B cell (primary cell): ENCODE measurements around the gene SDK1. TPM values are rescaled to one million over a fixed set of nuclear protein-coding genes. Genes with fewer than 3 reads are reported as not detected.

Source experiments
- ATAC-seq: fragments of 200-7000 bp; cut with Tn5 transposase; one replicate; pipeline ENCODE4 v1.10.0; 2021; ENCODE audit warnings: low read depth, mild to moderate bottlenecking, moderate number of reproducible peaks, moderate library complexity
- CTCF ChIA-PET: fragments of 350-600 bp; sonication (Branson Sonifier 250); formaldehyde crosslinking; loops from one replicate; lab custom pipeline; 2021; ENCODE audit warnings: antibody characterized with exemption, inconsistent platforms; lab: Charles Lee
- POLR2A ChIA-PET: fragments of 350-600 bp; sonication (Branson Sonifier 250); formaldehyde crosslinking; loops from one replicate; lab custom pipeline; 2021; ENCODE audit warnings: antibody characterized with exemption; lab: Charles Lee
- DNase-seq: peaks from one replicate; pipeline ENCODE4 v3.0.0; 2013
- H2AFZ ChIP-seq: 2 replicates; pipeline ENCODE4 v1.6.1; 2012; ENCODE audit warnings: mild to moderate bottlenecking, low read depth, low read length; ENCODE audit not compliant: insufficient read depth, poor library complexity, severe bottlenecking
- H3K27ac ChIP-seq, 2 donors: 1 replicate in 1 of 2; 2 replicates in 1 of 2; pipeline ENCODE4 v1.5.1; 2012 to 2013; ENCODE audit warnings: low read length in 2 of 2, mild to moderate bottlenecking in 2 of 2, moderate library complexity in 1 of 2
- H3K27me3 ChIP-seq, 4 experiments: fragments of 200-600 bp in 1 of 4; sonication (generic) in 1 of 4; replicated peaks in 1 of 4; 1 replicate in 2 of 4; 2 replicates in 2 of 4; pipeline versions ENCODE4 v1.6.1 to v1.7.0; 2013 to 2016; ENCODE audit warnings: low read length in 3 of 4, mild to moderate bottlenecking in 2 of 4, mixed read lengths in 1 of 4, moderate library complexity in 1 of 4; ENCODE audit not compliant: insufficient read depth in 4 of 4, control insufficient read depth in 3 of 4; ENCODE audit errors: control extremely low read depth in 1 of 4
- H3K36me3 ChIP-seq, 2 experiments: replicated peaks in 1 of 2; 1 replicate in 1 of 2; 2 replicates in 1 of 2; pipeline versions ENCODE4 v1.6.1 to v1.7.1; 2013; ENCODE audit warnings: low read length in 1 of 2; ENCODE audit not compliant: insufficient read depth in 2 of 2, control insufficient read depth in 1 of 2; ENCODE audit errors: control extremely low read depth in 1 of 2, extremely low read depth in 1 of 2
- H3K4me1 ChIP-seq, 2 donors: fragments of 200-600 bp in 1 of 2; sonication (generic) in 1 of 2; 1 replicate in 1 of 2; 2 replicates in 1 of 2; pipeline versions ENCODE4 v1.5.1 to v1.6.1; 2013 to 2017; ENCODE audit warnings: low read length in 2 of 2; ENCODE audit not compliant: control insufficient read depth in 2 of 2, insufficient read depth in 2 of 2
- H3K4me2 ChIP-seq: replicated peaks from 2 replicates; pipeline ENCODE3; 2012; ENCODE audit warnings: mild to moderate bottlenecking, low read depth, low read length; ENCODE audit not compliant: poor library complexity, severe bottlenecking
- H3K4me3 ChIP-seq, 5 experiments: fragments of 200-600 bp in 1 of 5; sonication (generic) in 1 of 5; 1 replicate in 3 of 5; 2 replicates in 2 of 5; pipeline versions ENCODE4 v1.5.1 to v1.7.0; 2011 to 2016; ENCODE audit warnings: low read length in 4 of 5, mild to moderate bottlenecking in 4 of 5, low read depth in 2 of 5, control low read depth in 1 of 5, moderate library complexity in 1 of 5; ENCODE audit not compliant: insufficient read depth in 1 of 5; ENCODE audit errors: control extremely low read depth in 1 of 5, extremely low read depth in 1 of 5
- H3K79me2 ChIP-seq: fragments of 200-600 bp; sonication (generic); one replicate; pipeline ENCODE4 v1.6.0; 2016; ENCODE audit warnings: low read length; ENCODE audit not compliant: control insufficient read depth, insufficient read depth
- H3K9ac ChIP-seq: fragments of 200-600 bp; sonication (generic); 2 replicates; pipeline ENCODE4 v1.6.1; 2017; ENCODE audit warnings: mild to moderate bottlenecking, low read length, moderate library complexity
- H3K9me3 ChIP-seq, 3 donors: one replicate each; pipeline versions ENCODE4 v1.6.1 to v1.7.1; 2013; ENCODE audit warnings: low read length in 2 of 3; ENCODE audit not compliant: control insufficient read depth in 2 of 3, insufficient read depth in 1 of 3; ENCODE audit errors: control extremely low read depth in 1 of 3
- H4K20me1 ChIP-seq: 2 replicates; pipeline ENCODE4 v1.6.0; 2012; ENCODE audit warnings: mild to moderate bottlenecking, low read length; ENCODE audit not compliant: insufficient read depth, control insufficient read depth, poor library complexity, severe bottlenecking
- H3K27ac Mint-ChIP-seq: one replicate; pipeline ENCODE4 v1.8.0; 2021; ENCODE audit warnings: mixed read lengths
- H3K27me3 Mint-ChIP-seq: one replicate; pipeline ENCODE4 v1.8.0; 2021; ENCODE audit warnings: mixed read lengths
- H3K4me1 Mint-ChIP-seq: one replicate; pipeline ENCODE4 v1.8.0; 2021; ENCODE audit warnings: mixed read lengths
- H3K4me3 Mint-ChIP-seq: one replicate; pipeline ENCODE4 v1.8.0; 2021; ENCODE audit warnings: mixed read lengths
- H3K9me3 Mint-ChIP-seq: one replicate; pipeline ENCODE4 v1.8.0; 2022; ENCODE audit warnings: mixed read lengths; ENCODE audit not compliant: insufficient read depth
- CTCF ChIP-seq: fragments of 200-600 bp; IDR thresholded peaks from one replicate; pipeline ENCODE4 v1.8.0; 2022; ENCODE audit warnings: antibody characterized with exemption, mild to moderate bottlenecking
- EZH2 ChIP-seq: IDR thresholded peaks from 2 replicates; pipeline ENCODE4 v1.6.1; 2012; ENCODE audit warnings: borderline replicate concordance, low read depth, mild to moderate bottlenecking, moderate library complexity, low read length; ENCODE audit not compliant: insufficient read depth, poor library complexity, severe bottlenecking
- WGBS: methylation state at CpG from one replicate; pipeline ENCODE4 v1.1.5; 2013; ENCODE audit warnings: missing lambda C conversion rate; ENCODE audit not compliant: insufficient coverage; 5-methylcytosine and 5-hydroxymethylcytosine counted together
- intact Hi-C: fragments of 100-400 bp; cut with micrococcal nuclease; formaldehyde crosslinking; loops from one replicate; pipeline ENCODE4 v1.10.0; 2022
- polyA plus RNA-seq: library from polyadenylated mRNA; depleted of rRNA; stranded (reverse); fragments of >200 nt; gene quantifications from 2 replicates; pipeline ENCODE4 v1.2.3, GENCODE V29; 2012
- total RNA-seq, 2 donors: library from RNA; stranded (reverse); fragments of 120-200 nt in 1 of 2; gene quantifications; 1 replicate in 1 of 2; 2 replicates in 1 of 2; pipeline versions ENCODE4 v1.2.3 to v1.2.4, GENCODE V29; 2013 to 2022

Gene SDK1
- total and polyA plus RNA-seq, 2 donors (not counting 1 experiment from before 2014, with no cell fraction given), result 0.73 to 2.0 TPM

- POLR2A ChIA-PET, result no interaction called here
- intact Hi-C loops, result no loop called here
- Histone ChIP-seq H2AFZ (no peak overlapping the region), H3K27ac (no peak overlapping the region), H3K4me3 (no peak overlapping the region), H3K9me3 (no peaks in the 10 kb centered on the region), H3K79me2 (no peaks in the 10 kb centered on the region), H3K27me3 (peaks cover 0 to 4% (median 1%) of the 10 kb centered on the region in 4 experiments), H3K36me3 (no peaks in the 10 kb centered on the region), H3K4me2 (no peak overlapping the region), H4K20me1 (no peaks in the 10 kb centered on the region), H3K9ac (no peak overlapping the region), H3K4me1 (no peaks in the 10 kb centered on the region)
- Mint-ChIP-seq H3K4me1 (no peaks in the 10 kb centered on the region), H3K27ac (no peak overlapping the region), H3K9me3 (no peaks in the 10 kb centered on the region), H3K27me3 (peaks cover 5% of the 10 kb centered on the region), H3K4me3 (no peak overlapping the region)
- TF ChIP-seq EZH2 (no peak), CTCF (no peak)
- WGBS, result no CpG with 5 or more reads among the region's 3 CpGs
- DNase-seq (no peak), ATAC-seq (no peak)
- CTCF ChIA-PET, result no interaction called here
These were observed 470.9 kb downstream of the SDK1 start for GRCh38 chr7:3771906-3772305.

GRCh38 chr7:3778345-3778744 is 477.3 kb downstream of the SDK1 start:
- TF ChIP-seq EZH2 (no peak), CTCF (no peak)
- ATAC-seq, result no peak
- no peak overlapping the region for H3K9ac ChIP-seq
- Mint-ChIP-seq H3K27ac (no peak overlapping the region), H3K4me3 (no peak overlapping the region), H3K9me3 (peaks cover 6% of the 10 kb centered on the region), H3K27me3 (peaks cover 9% of the 10 kb centered on the region), H3K4me1 (no peaks in the 10 kb centered on the region)
- no peaks in the 10 kb centered on the region for H3K4me1 ChIP-seq
- intact Hi-C loops, result no loop called here
- no peak overlapping the region for H3K27ac ChIP-seq
- H3K27me3 ChIP-seq, result peaks cover 0 to 10% (median 4%) of the 10 kb centered on the region in 4 experiments
- POLR2A ChIA-PET, result no interaction called here
- CTCF ChIA-PET, result interaction anchor here (1.1 kb wide), 1 partner anchor 118 kb away, joined by 5 read pairs; no protein-coding TSS in a partner anchor
- H3K79me2 ChIP-seq, result no peaks in the 10 kb centered on the region
- H3K4me2 ChIP-seq, result no peak overlapping the region
- no peak overlapping the region for H3K4me3 ChIP-seq
- no peak for DNase-seq
- H2AFZ ChIP-seq, result no peak overlapping the region
- no peaks in the 10 kb centered on the region for H3K36me3 ChIP-seq
- peaks cover under 1 to 17% (median 15%) of the 10 kb centered on the region in 3 donors for H3K9me3 ChIP-seq
- WGBS, result 87% methylated on average over 3 of the region's 8 CpGs
- H4K20me1 ChIP-seq, result no peaks in the 10 kb centered on the region
